Activated CD4-positive, CD25-positive, alpha-beta regulatory T cell treated with anti-CD3 and anti-CD28 coated beads, Interleukin-2, amount 50 U/mL, for 16 hours (primary cell): ENCODE measurements around the gene ZSCAN2.
"Not testable (repeated sequence)": the region's sequence is repeated elsewhere in the genome, so short reads cannot be mapped to it uniquely, and the experiment has no call there.

Experiments used
- DNase-seq: peaks from one replicate; pipeline ENCODE4 v3.0.0-alpha.2; 2020; ENCODE audit warnings: low read depth, low spot score

The ZSCAN2 gene

GRCh38 chr15:84600687-84601554, at the start of gene ZSCAN2:
TSS of gene ZSCAN2 (plus strand) at chr15:84601009. CDS start at chr15:84603928, 2,919 bp downstream.
- DNase-seq = peak; percentile 89

GRCh38 chr15:84551624-84552023, 49.2 kb upstream of the ZSCAN2 start:
- not testable (repeated sequence) for DNase-seq

GRCh38 chr15:84552896-84553295, 47.9 kb upstream of the ZSCAN2 start:
- DNase-seq = no peak

- DNase-seq = not testable (repeated sequence)
Measured at GRCh38 chr15:84556690-84557089, 44.1 kb upstream of the ZSCAN2 start.

GRCh38 chr15:84568021-84568420, 32.8 kb upstream of the ZSCAN2 start:
- DNase-seq = not testable (repeated sequence)

- peak; percentile 16 for DNase-seq
Measured at GRCh38 chr15:84570164-84570735, 30.6 kb upstream of the ZSCAN2 start.

- DNase-seq = no peak
Measured at GRCh38 chr15:84572231-84572630, 28.6 kb upstream of the ZSCAN2 start.

DNA sequence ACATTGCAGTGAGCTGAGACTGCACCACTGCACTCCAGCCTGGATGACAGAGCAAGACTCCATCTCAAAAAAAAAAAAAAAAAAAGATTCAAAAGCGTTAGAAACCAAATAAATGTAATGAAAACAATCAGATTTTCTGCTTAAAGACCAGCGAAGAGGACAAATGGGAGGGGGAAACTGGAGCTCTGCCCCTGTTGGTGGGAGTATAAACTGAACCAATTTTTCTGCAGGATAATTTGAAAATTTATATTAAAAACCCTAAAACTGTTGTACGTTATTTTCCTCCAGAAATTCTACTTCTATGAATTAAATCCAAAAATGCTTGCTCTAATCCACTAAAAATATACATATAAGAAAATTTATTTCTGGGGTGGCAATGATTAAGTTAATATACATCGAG, 25.3 kb upstream of the ZSCAN2 start:
- DNase-seq = no peak

GRCh38 chr15:84577891-84578290, 22.9 kb upstream of the ZSCAN2 start:
- not testable (repeated sequence) for DNase-seq

DNA sequence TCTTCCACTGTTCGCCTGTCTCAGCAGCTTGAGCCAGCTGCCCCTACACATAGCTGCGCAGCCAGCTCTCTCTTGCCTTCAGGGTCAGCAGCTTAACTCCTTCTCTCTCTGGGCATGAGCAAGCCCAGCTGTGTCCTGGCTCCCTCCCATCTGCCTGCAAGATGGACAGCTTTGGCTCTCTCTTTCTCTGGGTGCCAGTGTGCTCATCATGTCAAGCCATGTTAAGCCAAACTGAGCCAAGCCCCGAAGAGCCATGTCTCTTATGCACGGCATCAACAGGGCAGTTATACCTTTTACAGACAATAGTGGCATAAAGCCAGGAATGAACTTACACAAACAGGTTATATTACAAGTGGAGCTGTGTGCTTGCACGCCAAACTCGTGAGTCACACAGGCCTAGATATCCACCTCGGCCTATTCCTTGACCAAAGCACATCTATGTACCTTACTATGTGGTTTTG, 21.5 kb upstream of the ZSCAN2 start:
- not testable (repeated sequence) for DNase-seq

GRCh38 chr15:84581676-84582428, 19.0 kb upstream of the ZSCAN2 start:
- not testable (repeated sequence) for DNase-seq

DNA sequence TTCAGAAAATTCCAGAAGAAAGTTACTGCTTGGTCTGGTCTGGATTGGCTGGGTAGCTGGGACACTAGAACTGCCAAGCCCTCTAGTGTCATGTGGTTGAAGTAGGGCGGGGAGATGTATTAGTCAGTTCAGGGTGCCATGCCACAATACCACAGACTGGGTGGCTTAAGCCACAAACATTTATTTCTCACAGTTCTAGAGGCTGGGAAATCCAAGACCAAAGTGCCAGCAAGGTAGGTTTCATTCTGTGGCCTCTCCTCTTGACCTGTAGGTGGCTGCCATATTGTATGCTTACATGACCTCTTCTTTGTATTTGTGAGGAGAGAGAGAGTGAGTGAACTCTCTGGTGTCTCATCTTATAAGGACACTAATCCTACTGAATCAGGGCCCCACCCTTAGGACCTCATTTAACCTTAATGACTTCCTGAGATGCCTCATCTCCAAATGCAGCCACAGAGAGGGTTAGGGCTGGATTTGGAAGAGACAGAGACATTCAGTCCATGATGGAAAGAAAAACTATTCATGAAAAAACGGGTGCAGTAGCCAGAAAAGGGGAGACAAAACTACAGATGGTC, 18.1 kb upstream of the ZSCAN2 start:
- no peak for DNase-seq

DNA sequence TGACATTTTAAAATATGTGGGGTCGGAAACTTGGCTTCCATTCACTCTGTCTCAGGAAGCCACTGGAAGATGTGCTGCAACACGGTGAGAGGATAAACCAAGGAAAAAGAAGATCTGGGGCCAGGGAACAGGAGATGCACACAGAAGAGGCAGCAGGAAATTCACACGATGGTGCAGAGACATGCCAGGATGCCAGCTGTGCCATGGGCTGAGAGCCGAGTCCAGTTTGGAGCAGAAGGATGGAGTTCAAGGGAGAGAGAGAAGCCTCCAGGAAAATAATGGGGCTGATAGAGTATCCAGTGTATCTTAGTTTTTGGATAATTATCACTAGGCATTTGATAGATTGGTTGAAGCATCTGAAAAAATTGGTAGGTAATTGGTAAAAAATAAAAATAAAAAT, 16.9 kb upstream of the ZSCAN2 start:
- not testable (repeated sequence) for DNase-seq

DNA sequence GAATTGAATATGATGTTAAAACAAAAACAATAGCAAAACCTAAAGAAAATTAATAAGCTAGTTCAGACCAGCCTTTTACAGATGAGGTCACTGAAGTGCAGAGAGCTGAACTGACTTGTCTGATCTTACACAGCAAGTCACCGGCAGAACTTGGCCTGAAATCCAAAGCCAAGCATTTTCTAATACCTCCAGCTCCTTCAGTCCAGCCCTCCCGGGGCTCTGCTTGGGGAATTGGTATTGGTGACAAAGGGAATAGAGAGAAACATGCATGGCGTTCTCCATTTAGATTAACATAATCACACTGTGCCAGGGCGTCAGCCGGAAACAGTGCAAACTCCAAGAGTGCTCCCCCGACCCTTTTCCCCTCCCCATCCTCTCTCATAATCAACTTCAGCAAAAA, 14.1 kb upstream of the ZSCAN2 start:
- no peak for DNase-seq

- peak; percentile 70 for DNase-seq
Measured at GRCh38 chr15:84588053-84588874, 12.5 kb upstream of the ZSCAN2 start.

DNA sequence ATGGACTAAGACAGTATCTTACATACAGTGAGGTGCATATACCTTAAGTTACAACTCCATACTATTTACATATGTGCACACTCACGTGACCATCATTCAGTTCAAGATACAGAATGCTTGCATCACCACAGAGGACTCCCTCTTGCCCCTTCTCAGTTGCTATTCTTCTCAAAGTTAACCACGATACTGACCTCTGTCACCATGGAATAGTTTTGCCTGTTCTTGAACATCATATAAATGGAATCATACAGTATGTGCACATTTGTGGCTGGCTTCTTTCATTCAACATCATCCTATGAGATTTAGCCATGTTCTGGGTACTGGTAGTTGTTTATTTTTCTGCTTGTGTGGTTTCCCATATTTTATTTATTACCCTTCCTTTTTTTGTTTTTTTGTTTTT, 10.4 kb upstream of the ZSCAN2 start:
- no peak for DNase-seq

- no peak for DNase-seq
Measured at GRCh38 chr15:84591815-84592214, 9.0 kb upstream of the ZSCAN2 start.

DNA sequence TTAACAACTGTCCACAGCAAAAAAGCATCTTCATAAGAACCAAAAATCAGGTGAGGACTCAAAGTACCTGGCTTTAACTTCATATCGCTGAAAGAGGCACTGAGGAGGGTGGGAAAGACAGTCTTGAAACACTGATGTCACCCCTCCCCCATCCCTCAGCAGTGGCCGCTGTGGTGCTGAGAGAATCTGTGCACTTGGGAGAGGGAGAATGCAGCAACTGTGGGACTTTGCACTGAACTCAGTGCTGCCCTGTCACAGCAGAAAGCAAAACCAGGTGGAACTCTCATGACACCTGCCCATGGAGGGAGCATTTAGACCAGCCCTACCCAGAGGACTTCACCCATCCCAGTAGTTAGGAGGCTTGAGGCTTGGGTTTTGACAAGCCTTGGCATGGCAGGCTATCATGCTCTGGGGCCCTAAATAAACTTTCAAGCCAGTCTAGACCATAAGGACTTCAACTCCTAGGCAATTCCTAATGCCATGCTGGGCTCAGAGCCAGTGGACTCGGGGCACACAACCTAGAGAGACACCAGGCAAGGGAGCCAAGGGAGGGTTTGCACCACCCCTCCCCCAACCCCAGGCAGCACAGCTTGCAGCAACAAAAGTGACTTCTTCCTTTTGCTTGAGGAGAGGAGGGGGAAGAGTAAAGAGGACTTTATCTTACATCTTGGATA, 6.1 kb upstream of the ZSCAN2 start:
- no peak for DNase-seq

DNA sequence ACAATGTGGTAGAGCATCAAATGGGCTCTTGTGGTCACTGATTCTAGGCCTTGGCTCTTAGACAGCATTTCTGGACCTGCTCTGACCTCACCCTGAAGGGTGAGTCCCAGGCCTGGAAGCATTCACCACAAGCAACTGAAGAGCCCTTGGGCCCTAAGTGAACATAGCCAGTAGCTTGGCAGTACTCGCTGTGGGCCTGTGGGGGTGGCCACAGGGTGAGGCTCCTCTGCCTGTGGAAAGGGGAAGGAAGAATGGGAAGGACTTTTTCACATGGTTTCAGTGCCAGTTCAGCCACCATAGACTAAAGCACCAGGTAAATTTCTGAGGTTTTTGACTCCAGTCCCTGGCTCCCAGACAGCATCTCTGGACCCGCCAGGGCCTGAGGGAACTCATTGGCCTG, 5.1 kb upstream of the ZSCAN2 start:
- no peak for DNase-seq

DNA sequence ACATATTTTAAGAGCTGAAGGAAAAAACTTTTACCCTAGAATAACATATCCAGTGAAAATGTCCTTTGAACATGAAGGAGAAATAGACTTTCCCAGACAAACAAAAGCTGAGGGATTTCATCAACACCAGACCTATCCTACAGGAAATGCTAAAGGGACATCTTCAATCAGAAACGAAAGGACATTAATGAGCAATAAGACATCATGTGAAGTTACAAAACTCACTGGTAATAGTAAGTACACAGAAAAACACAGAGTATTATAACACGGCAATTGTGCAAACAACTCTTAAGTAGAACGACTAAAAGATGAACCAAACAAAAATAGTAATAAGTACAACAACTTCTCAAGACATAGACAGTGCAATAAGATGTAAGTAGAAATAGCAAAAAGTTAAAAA, 3.5 kb upstream of the ZSCAN2 start:
- DNase-seq = no peak
